Smooth muscle cell (in vitro differentiated cells): ENCODE data around the gene SHD. TPM values are rescaled to one million over a fixed set of nuclear protein-coding genes. Genes with fewer than 3 reads are reported as not detected.
A peak's percentile ranks its signal among the peaks of the same experiment; 100 is the strongest.
"Not testable (repeated sequence)": the region's sequence is repeated elsewhere in the genome, so short reads cannot be mapped to it uniquely, and the experiment has no call there.

Source experiments
- DNase-seq: peaks from one replicate; lab custom pipeline; 2025; ENCODE audit not compliant: unreplicated experiment; lab: John Stamatoyannopoulos, UW
- H2AFZ ChIP-seq: fragments of 200-600 bp; sonication (generic); 2 replicates; pipeline ENCODE4 v1.6.0; 2016; ENCODE audit warnings: antibody characterized with exemption, low read depth, mild to moderate bottlenecking
- H3F3A ChIP-seq: fragments of 200-600 bp; sonication (generic); 2 replicates; pipeline ENCODE4 v1.6.0; 2017; ENCODE audit warnings: antibody characterized with exemption, low read depth
- H3K27ac ChIP-seq: fragments of 200-600 bp; sonication (generic); 2 replicates; pipeline ENCODE4 v1.5.1; 2016; ENCODE audit warnings: low read depth, mild to moderate bottlenecking
- H3K27me3 ChIP-seq: fragments of 200-600 bp; sonication (generic); 2 replicates; pipeline ENCODE4 v1.6.1; 2016; ENCODE audit warnings: low read depth, mild to moderate bottlenecking
- H3K36me3 ChIP-seq: fragments of 200-600 bp; sonication (generic); 2 replicates; pipeline ENCODE4 v1.5.1; 2016; ENCODE audit warnings: low read depth
- H3K4me1 ChIP-seq: fragments of 200-600 bp; sonication (generic); 2 replicates; pipeline ENCODE4 v1.5.1; 2016; ENCODE audit warnings: low read depth
- H3K4me2 ChIP-seq: fragments of 200-600 bp; sonication (generic); 2 replicates; pipeline ENCODE4 v1.6.0; 2016; ENCODE audit warnings: mild to moderate bottlenecking
- H3K4me3 ChIP-seq: fragments of 200-600 bp; sonication (generic); 2 replicates; pipeline ENCODE4 v1.5.1; 2016; ENCODE audit warnings: mild to moderate bottlenecking
- H3K79me2 ChIP-seq: fragments of 200-600 bp; sonication (generic); 2 replicates; pipeline ENCODE4 v1.6.0; 2016; ENCODE audit warnings: low read depth, mild to moderate bottlenecking
- H3K9ac ChIP-seq: fragments of 200-600 bp; sonication (generic); 2 replicates; pipeline ENCODE4 v1.6.0; 2016; ENCODE audit warnings: low read depth
- H3K9me3 ChIP-seq: fragments of 200-600 bp; sonication (generic); replicated peaks from 2 replicates; pipeline ENCODE4 v1.5.1; 2016; ENCODE audit warnings: low read depth
- H4K20me1 ChIP-seq: fragments of 200-600 bp; sonication (generic); 2 replicates; pipeline ENCODE4 v1.6.0; 2016; ENCODE audit warnings: low read depth
- CTCF ChIP-seq: fragments of 200-600 bp; sonication (generic); IDR thresholded peaks from 2 replicates; pipeline ENCODE4 v1.5.1; 2017; ENCODE audit warnings: borderline replicate concordance, mild to moderate bottlenecking, antibody characterized with exemption; ENCODE audit not compliant: insufficient read depth, poor library complexity, severe bottlenecking
- WGBS: methylation state at CpG from one replicate; pipeline ENCODE4 v1.1.7; 2016; ENCODE audit warnings: low lambda C conversion rate; 5-methylcytosine and 5-hydroxymethylcytosine counted together
- polyA plus RNA-seq: library from polyadenylated mRNA; unstranded; fragments of >200 nt; fragmentation: Nextera tagmentation; extraction: Ambion mirVana; gene quantifications from 2 replicates; pipeline ENCODE4 v1.2.1, GENCODE V29; 2016
- total RNA-seq: library from RNA; depleted of rRNA; stranded (reverse); fragments of >200 nt; gene quantifications from 2 replicates; pipeline ENCODE4 v1.2.3, GENCODE V29; 2014

Gene SHD
- not detected in 2 replicates for total RNA-seq
- not detected in 2 replicates for polyA plus RNA-seq

GRCh38 chr19:4278419-4279266 lies at the start of gene SHD:
Gene SHD (plus strand): TSS chr19:4279266. CDS start chr19:4280064, 798 bp downstream.
- H3F3A ChIP-seq: no peaks in the 10 kb centered on the region

GRCh38 chr19:4230237-4230636 lies 48.8 kb upstream of the SHD start:
- not testable (repeated sequence) for H2AFZ ChIP-seq, H3K9me3 ChIP-seq, H3F3A ChIP-seq, H3K9ac ChIP-seq, H3K27me3 ChIP-seq, H3K36me3 ChIP-seq, H3K79me2 ChIP-seq, H4K20me1 ChIP-seq, H3K4me3 ChIP-seq, H3K4me1 ChIP-seq, H3K27ac ChIP-seq, DNase-seq, H3K4me2 ChIP-seq
- WGBS: 92% methylated on average over 6 of the region's 6 CpGs

More at GRCh38 chr19:4278419-4279266, at the start of gene SHD:
- Histone ChIP-seq H3K36me3 (no peaks in the 10 kb centered on the region), H3K9me3 (no peaks in the 10 kb centered on the region), H3K4me2 (peak within 1 kb of the TSS; percentile 95), H3K79me2 (no peaks in the 10 kb centered on the region), H3K4me1 (peaks cover 18% of the 10 kb centered on the region), H3K9ac (no peak within 1 kb of the TSS), H4K20me1 (no peaks in the 10 kb centered on the region), H3K4me3 (peak within 1 kb of the TSS; percentile 51), H2AFZ (no peak within 1 kb of the TSS), H3K27ac (no peak within 1 kb of the TSS), H3K27me3 (peaks cover 26% of the 10 kb centered on the region)
- WGBS: 2% methylated on average over 10 of the region's 44 CpGs
- no peak for DNase-seq
- no peak for TF ChIP-seq CTCF

GRCh38 chr19:4231521-4231920 lies 47.5 kb upstream of the SHD start:
- WGBS: 97% methylated on average over 6 of the region's 6 CpGs
- H3K4me2 ChIP-seq, H2AFZ ChIP-seq, H3K79me2 ChIP-seq, H3K4me1 ChIP-seq, H4K20me1 ChIP-seq, H3K36me3 ChIP-seq, DNase-seq, H3F3A ChIP-seq, H3K27me3 ChIP-seq, H3K9me3 ChIP-seq, H3K9ac ChIP-seq, H3K4me3 ChIP-seq, H3K27ac ChIP-seq: not testable (repeated sequence)

GRCh38 chr19:4232139-4232538 lies 46.9 kb upstream of the SHD start:
- H3K27me3 ChIP-seq, H3K36me3 ChIP-seq, H2AFZ ChIP-seq, H3K27ac ChIP-seq, DNase-seq, H3K79me2 ChIP-seq, H3K4me1 ChIP-seq, H3K4me2 ChIP-seq, H3K9me3 ChIP-seq, H3K9ac ChIP-seq, H3K4me3 ChIP-seq, H3F3A ChIP-seq, H4K20me1 ChIP-seq: not testable (repeated sequence)
- 90% methylated on average over 4 of the region's 5 CpGs for WGBS

- no peak for DNase-seq
- Histone ChIP-seq H3K9me3 (no peaks in the 10 kb centered on the region), H3K27me3 (no peaks in the 10 kb centered on the region), H3K79me2 (no peaks in the 10 kb centered on the region), H3K27ac (no peak overlapping the region), H3K4me3 (no peak overlapping the region), H2AFZ (no peak overlapping the region), H3K4me2 (no peak overlapping the region), H4K20me1 (no peaks in the 10 kb centered on the region), H3F3A (peaks cover 3% of the 10 kb centered on the region), H3K9ac (no peak overlapping the region), H3K36me3 (no peaks in the 10 kb centered on the region), H3K4me1 (no peaks in the 10 kb centered on the region)
- no peak for TF ChIP-seq CTCF
- WGBS: 79% methylated on average over 14 of the region's 21 CpGs
Observed at GRCh38 chr19:4232614-4233281, 46.3 kb upstream of the SHD start.
